A549 (cell line): ENCODE measurements around the gene KCNH4. TPM values are rescaled to one million over a fixed set of nuclear protein-coding genes. Genes with fewer than 3 reads are reported as not detected.

ENCODE experiments used
- ATAC-seq, 2 experiments: fragments of 200-7000 bp in 1 of 2; fragments of >200 bp in 1 of 2; cut with Nextera tagmentation in 1 of 2; cut with Tn5 transposase in 1 of 2; 3 replicates each; pipeline versions ENCODE4 v1.8.0 to v1.9.1; 2018 to 2020; ENCODE audit warnings: mild to moderate bottlenecking in 1 of 2, moderate library complexity in 1 of 2
- CTCF ChIA-PET: fragments of 300-600 bp; sonication (Branson Sonifier 250); formaldehyde crosslinking; extraction: SDS; loops from one replicate; lab custom pipeline; 2021; ENCODE audit warnings: antibody characterized with exemption, inconsistent platforms; lab: Yijun Ruan, JAX
- POLR2A ChIA-PET: fragments of 350-600 bp; formaldehyde crosslinking; extraction: SDS; loops from one replicate; lab custom pipeline; 2021; ENCODE audit warnings: antibody characterized with exemption, inconsistent platforms; lab: Yijun Ruan, JAX
- DNase-seq, 2 experiments: peaks; one replicate each; pipeline versions ENCODE4 v3.0.0 to v3.0.0-alpha.2; 2011 to 2016; ENCODE audit warnings: low read depth in 1 of 2, low spot score in 1 of 2
- FAIRE-seq: peaks from 2 replicates; lab custom pipeline; 2011; peaks lifted over from hg19 to GRCh38; lab: Jason Lieb, UNC
- H3K27ac ChIP-seq, 2 experiments: fragments of >200 bp; sonication (Bioruptor Twin); formaldehyde crosslinking; 3 replicates each; pipeline ENCODE4 v1.5.1; 2016 to 2017
- H3K4me1 ChIP-seq: fragments of >200 bp; sonication (Bioruptor Twin); formaldehyde crosslinking; 3 replicates; pipeline ENCODE4 v1.6.1; 2016
- H3K4me2 ChIP-seq: fragments of >200 bp; sonication (Bioruptor Twin); formaldehyde crosslinking; 3 replicates; pipeline ENCODE4 v1.6.1; 2016
- H3K4me3 ChIP-seq: fragments of >200 bp; sonication (Bioruptor Twin); formaldehyde crosslinking; 3 replicates; pipeline ENCODE4 v1.5.1; 2016
- H3K9me3 ChIP-seq: fragments of >200 bp; sonication (Bioruptor Twin); formaldehyde crosslinking; 3 replicates; pipeline ENCODE4 v1.6.1; 2016
- BHLHE40 ChIP-seq: IDR thresholded peaks from 2 replicates; pipeline ENCODE4 v1.6.1; 2012; ENCODE audit warnings: low read depth, low read length, inconsistent platforms
- CBX8 ChIP-seq: fragments of 200-600 bp; sonication (generic); IDR thresholded peaks from 2 replicates; pipeline ENCODE4 v1.6.1; 2016
- CHD2 ChIP-seq: fragments of 150-350 bp; IDR thresholded peaks from 2 replicates; pipeline ENCODE4 v1.6.1; 2014; ENCODE audit warnings: low read length; ENCODE audit not compliant: partially characterized antibody
- CHD4 ChIP-seq: fragments of 200-600 bp; sonication (generic); IDR thresholded peaks from 2 replicates; pipeline ENCODE4 v1.6.1; 2016; ENCODE audit warnings: antibody characterized with exemption, mild to moderate bottlenecking, borderline replicate concordance
- EHF ChIP-seq: fragments of 250-450 bp; sonication (Bioruptor Pico); IDR thresholded peaks from 2 replicates; pipeline ENCODE4 v1.5.0; 2020; ENCODE audit warnings: mild to moderate bottlenecking
- EHMT2 ChIP-seq: fragments of 200-600 bp; sonication (generic); IDR thresholded peaks from 2 replicates; pipeline ENCODE4 v1.6.1; 2016; ENCODE audit warnings: antibody characterized with exemption, low read depth, mild to moderate bottlenecking, moderate library complexity
- ESRRA ChIP-seq: fragments of 150-350 bp; IDR thresholded peaks from 2 replicates; pipeline ENCODE4 v1.6.1; 2014; ENCODE audit warnings: mild to moderate bottlenecking, low read length, borderline replicate concordance
- GATA3 ChIP-seq: IDR thresholded peaks from 2 replicates; pipeline ENCODE4 v1.6.1; 2012; ENCODE audit warnings: borderline replicate concordance
- HEYL ChIP-seq: fragments of 250-450 bp; sonication (Bioruptor Pico); IDR thresholded peaks from 2 replicates; pipeline ENCODE4 v1.8.0; 2021; ENCODE audit warnings: mild to moderate bottlenecking, moderate library complexity
- HOXA7 ChIP-seq: fragments of 250-450 bp; sonication (Bioruptor Pico); IDR thresholded peaks from 2 replicates; pipeline ENCODE4 v1.5.0; 2020; ENCODE audit warnings: mild to moderate bottlenecking, moderate library complexity
- JUN ChIP-seq, 2 experiments: fragments of >200 bp; sonication (Bioruptor Twin); formaldehyde crosslinking; IDR thresholded peaks; 2 replicates in 1 of 2; 3 replicates in 1 of 2; pipeline ENCODE4 v1.6.1; 2016 to 2017
- JUNB ChIP-seq: fragments of >200 bp; sonication (Bioruptor Twin); formaldehyde crosslinking; IDR thresholded peaks from 2 replicates; pipeline ENCODE4 v1.6.1; 2016
- KDM1A ChIP-seq: fragments of 200-600 bp; sonication (generic); IDR thresholded peaks from 2 replicates; pipeline ENCODE4 v1.6.1; 2016; ENCODE audit warnings: low read depth, mild to moderate bottlenecking
- KDM5A ChIP-seq: fragments of 200-600 bp; sonication (generic); IDR thresholded peaks from 2 replicates; pipeline ENCODE4 v1.6.1; 2016; ENCODE audit warnings: antibody characterized with exemption, mild to moderate bottlenecking
- MAFK ChIP-seq: fragments of 450-650 bp; IDR thresholded peaks from 2 replicates; pipeline ENCODE4 v1.6.1; 2014; ENCODE audit not compliant: partially characterized antibody
- NFE2L2 ChIP-seq: fragments of 150-350 bp; conservative IDR thresholded peaks from 2 replicates; pipeline ENCODE4 v1.6.1; 2014; ENCODE audit warnings: low read length
- PHF8 ChIP-seq: fragments of 200-600 bp; sonication (generic); IDR thresholded peaks from 2 replicates; pipeline ENCODE4 v1.6.1; 2016; ENCODE audit warnings: low read depth, mild to moderate bottlenecking, antibody characterized with exemption, moderate library complexity, borderline replicate concordance
- RAD21 ChIP-seq, 2 experiments: fragments of >200 bp in 1 of 2; sonication (Bioruptor Twin) in 1 of 2; formaldehyde crosslinking in 1 of 2; IDR thresholded peaks in 1 of 2; conservative IDR thresholded peaks in 1 of 2; 2 replicates in 1 of 2; 3 replicates in 1 of 2; pipeline ENCODE4 v1.6.1; 2012 to 2018; ENCODE audit warnings: inconsistent platforms in 1 of 2
- RFX5 ChIP-seq: fragments of 450-650 bp; IDR thresholded peaks from 2 replicates; pipeline ENCODE4 v1.7.1; 2014; ENCODE audit warnings: antibody characterized with exemption, mild to moderate bottlenecking, moderate library complexity
- RNF2 ChIP-seq: fragments of 200-600 bp; sonication (generic); IDR thresholded peaks from 2 replicates; pipeline ENCODE4 v1.6.1; 2016; ENCODE audit warnings: low read depth, mild to moderate bottlenecking, antibody characterized with exemption, moderate library complexity, borderline replicate concordance
- SMC3 ChIP-seq: fragments of >200 bp; sonication (Bioruptor Twin); formaldehyde crosslinking; IDR thresholded peaks from 3 replicates; pipeline ENCODE4 v1.6.1; 2018; ENCODE audit warnings: inconsistent platforms
- TFCP2L1 ChIP-seq: fragments of 250-450 bp; sonication (Bioruptor Pico); IDR thresholded peaks from 2 replicates; pipeline ENCODE4 v1.5.0; 2021; ENCODE audit warnings: mild to moderate bottlenecking
- TP53 ChIP-seq: fragments of 250-450 bp; sonication (Bioruptor Pico); IDR thresholded peaks from 2 replicates; pipeline ENCODE4 v1.5.0; 2021; ENCODE audit warnings: mild to moderate bottlenecking, moderate library complexity
- ZC3H11A ChIP-seq: fragments of 450-650 bp; IDR thresholded peaks from 2 replicates; pipeline ENCODE4 v1.6.1; 2014; ENCODE audit warnings: antibody characterized with exemption, mild to moderate bottlenecking
- ZFP36 ChIP-seq: fragments of 450-650 bp; IDR thresholded peaks from 2 replicates; pipeline ENCODE4 v1.6.1; 2014; ENCODE audit warnings: borderline replicate concordance; ENCODE audit not compliant: partially characterized antibody
- WGBS: methylation state at CpG from one replicate; pipeline ENCODE4 v1.1.6; 2017; ENCODE audit errors: missing lambda C conversion rate; 5-methylcytosine and 5-hydroxymethylcytosine counted together
- polyA plus RNA-seq, 4 experiments: library from polyadenylated mRNA; depleted of rRNA in 3 of 4; stranded (reverse); fragments of >200 nt; fragmentation: RNase III in 1 of 4; extraction: RNeasy Plus Mini Kit Qiagen cat#74134 plus additional on column Dnase treatment in 1 of 4; gene quantifications; 2 replicates in 3 of 4; 3 replicates in 1 of 4; pipeline ENCODE4 v1.2.3, GENCODE V29; 2011 to 2017
- TF ChIP-seq, protein P1 (sequence below): IDR thresholded peaks from 2 replicates; pipeline ENCODE4 v1.6.1; 2012; ENCODE audit warnings: low read depth, borderline replicate concordance
- TF ChIP-seq, protein P2 (sequence below): fragments of 250-450 bp; sonication (Bioruptor Pico); IDR thresholded peaks from 2 replicates; pipeline ENCODE4 v1.5.0; 2021; ENCODE audit warnings: mild to moderate bottlenecking, moderate library complexity, borderline replicate concordance
- TF ChIP-seq, protein P3 (sequence below): fragments of 450-650 bp; IDR thresholded peaks from 2 replicates; pipeline ENCODE4 v1.6.1; 2014; ENCODE audit warnings: antibody characterized with exemption
- TF ChIP-seq, protein P4 (sequence below): fragments of >200 bp; sonication (Bioruptor Twin); formaldehyde crosslinking; IDR thresholded peaks from 2 replicates; pipeline ENCODE4 v1.6.1; 2016
- TF ChIP-seq, protein P5 (sequence below): fragments of 250-450 bp; sonication (Bioruptor Pico); IDR thresholded peaks from 2 replicates; pipeline ENCODE4 v1.5.0; 2020; ENCODE audit warnings: low read depth, mild to moderate bottlenecking, moderate library complexity
- TF ChIP-seq, protein P6 (sequence below): fragments of >200 bp; sonication (Bioruptor Twin); formaldehyde crosslinking; IDR thresholded peaks from 3 replicates; pipeline ENCODE4 v1.5.1; 2016

KCNH4 gene
- polyA plus RNA-seq, 2 of the 4 experiments (the other 2 are of a cell fraction), result 0.25 to 0.37 TPM

DNA sequence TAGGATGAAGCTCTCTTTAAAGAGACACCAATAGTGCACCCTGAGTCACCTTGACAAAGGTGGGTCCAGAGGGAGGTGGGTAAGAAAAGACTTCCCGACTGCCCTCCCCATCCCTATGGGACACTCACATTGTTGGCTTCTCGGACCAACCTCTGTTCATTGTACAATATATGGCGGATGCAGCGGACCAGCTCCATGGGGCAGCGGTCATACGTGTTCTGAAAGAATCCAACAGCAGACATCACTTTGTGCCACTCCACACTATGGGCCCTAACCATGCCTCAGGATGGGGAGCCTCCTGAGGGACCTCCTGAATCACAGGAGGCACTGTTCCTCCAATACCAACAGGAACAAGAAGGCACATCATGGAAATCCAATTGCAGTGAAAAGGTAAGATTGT lies 43.7 kb upstream of the KCNH4 start:
- TF ChIP-seq, protein P1, sequence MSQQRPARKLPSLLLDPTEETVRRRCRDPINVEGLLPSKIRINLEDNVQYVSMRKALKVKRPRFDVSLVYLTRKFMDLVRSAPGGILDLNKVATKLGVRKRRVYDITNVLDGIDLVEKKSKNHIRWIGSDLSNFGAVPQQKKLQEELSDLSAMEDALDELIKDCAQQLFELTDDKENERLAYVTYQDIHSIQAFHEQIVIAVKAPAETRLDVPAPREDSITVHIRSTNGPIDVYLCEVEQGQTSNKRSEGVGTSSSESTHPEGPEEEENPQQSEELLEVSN, result no peak
- TF ChIP-seq RNF2, result no peak
- no peak for TF ChIP-seq JUN (IDR thresholded peaks at IDR 0.05)
- no peak for TF ChIP-seq ESRRA
- TF ChIP-seq EHMT2, result no peak
- no peak for TF ChIP-seq GATA3
- no peak for TF ChIP-seq HOXA7 (CRISPR knock-in tag)
- no peak for TF ChIP-seq CHD2
- TF ChIP-seq TFCP2L1 (CRISPR knock-in tag), result no peak
- TF ChIP-seq TP53, result no peak
- TF ChIP-seq, protein P2, sequence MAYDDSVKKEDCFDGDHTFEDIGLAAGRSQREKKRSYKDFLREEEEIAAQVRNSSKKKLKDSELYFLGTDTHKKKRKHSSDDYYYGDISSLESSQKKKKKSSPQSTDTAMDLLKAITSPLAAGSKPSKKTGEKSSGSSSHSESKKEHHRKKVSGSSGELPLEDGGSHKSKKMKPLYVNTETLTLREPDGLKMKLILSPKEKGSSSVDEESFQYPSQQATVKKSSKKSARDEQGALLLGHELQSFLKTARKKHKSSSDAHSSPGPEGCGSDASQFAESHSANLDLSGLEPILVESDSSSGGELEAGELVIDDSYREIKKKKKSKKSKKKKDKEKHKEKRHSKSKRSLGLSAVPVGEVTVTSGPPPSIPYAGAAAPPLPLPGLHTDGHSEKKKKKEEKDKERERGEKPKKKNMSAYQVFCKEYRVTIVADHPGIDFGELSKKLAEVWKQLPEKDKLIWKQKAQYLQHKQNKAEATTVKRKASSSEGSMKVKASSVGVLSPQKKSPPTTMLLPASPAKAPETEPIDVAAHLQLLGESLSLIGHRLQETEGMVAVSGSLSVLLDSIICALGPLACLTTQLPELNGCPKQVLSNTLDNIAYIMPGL (CRISPR knock-in tag), result no peak
- no peak for TF ChIP-seq KDM1A
- no peak for TF ChIP-seq CBX8
- no peak for TF ChIP-seq KDM5A
- TF ChIP-seq, protein P3, sequence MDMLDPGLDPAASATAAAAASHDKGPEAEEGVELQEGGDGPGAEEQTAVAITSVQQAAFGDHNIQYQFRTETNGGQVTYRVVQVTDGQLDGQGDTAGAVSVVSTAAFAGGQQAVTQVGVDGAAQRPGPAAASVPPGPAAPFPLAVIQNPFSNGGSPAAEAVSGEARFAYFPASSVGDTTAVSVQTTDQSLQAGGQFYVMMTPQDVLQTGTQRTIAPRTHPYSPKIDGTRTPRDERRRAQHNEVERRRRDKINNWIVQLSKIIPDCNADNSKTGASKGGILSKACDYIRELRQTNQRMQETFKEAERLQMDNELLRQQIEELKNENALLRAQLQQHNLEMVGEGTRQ, result no peak
- TF ChIP-seq, protein P4, sequence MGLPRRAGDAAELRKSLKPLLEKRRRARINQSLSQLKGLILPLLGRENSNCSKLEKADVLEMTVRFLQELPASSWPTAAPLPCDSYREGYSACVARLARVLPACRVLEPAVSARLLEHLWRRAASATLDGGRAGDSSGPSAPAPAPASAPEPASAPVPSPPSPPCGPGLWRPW, result no peak
- TF ChIP-seq ZC3H11A, result no peak
- no peak for TF ChIP-seq PHF8
- FAIRE-seq, result no peak
- no peak for ATAC-seq
- POLR2A ChIA-PET, result no interaction called here
- CTCF ChIA-PET, result interaction anchor here (1.6 to 4.4 kb wide), 6 partner anchors 11 to 180 kb away, joined by 3 to 26 read pairs (median 16); partner anchors contain the start of gene HCRT
- H3K9me3 ChIP-seq, result no peaks in the 10 kb centered on the region
- H3K4me3 ChIP-seq, result no peak overlapping the region
- H3K4me1 ChIP-seq, result peaks cover 17% of the 10 kb centered on the region; the same call in 2 of the 3 replicates
- DNase-seq, result no peak
- no peak overlapping the region for H3K27ac ChIP-seq
- WGBS, result 98% methylated on average over 6 of the region's 6 CpGs
- no peak overlapping the region for H3K4me2 ChIP-seq

DNA sequence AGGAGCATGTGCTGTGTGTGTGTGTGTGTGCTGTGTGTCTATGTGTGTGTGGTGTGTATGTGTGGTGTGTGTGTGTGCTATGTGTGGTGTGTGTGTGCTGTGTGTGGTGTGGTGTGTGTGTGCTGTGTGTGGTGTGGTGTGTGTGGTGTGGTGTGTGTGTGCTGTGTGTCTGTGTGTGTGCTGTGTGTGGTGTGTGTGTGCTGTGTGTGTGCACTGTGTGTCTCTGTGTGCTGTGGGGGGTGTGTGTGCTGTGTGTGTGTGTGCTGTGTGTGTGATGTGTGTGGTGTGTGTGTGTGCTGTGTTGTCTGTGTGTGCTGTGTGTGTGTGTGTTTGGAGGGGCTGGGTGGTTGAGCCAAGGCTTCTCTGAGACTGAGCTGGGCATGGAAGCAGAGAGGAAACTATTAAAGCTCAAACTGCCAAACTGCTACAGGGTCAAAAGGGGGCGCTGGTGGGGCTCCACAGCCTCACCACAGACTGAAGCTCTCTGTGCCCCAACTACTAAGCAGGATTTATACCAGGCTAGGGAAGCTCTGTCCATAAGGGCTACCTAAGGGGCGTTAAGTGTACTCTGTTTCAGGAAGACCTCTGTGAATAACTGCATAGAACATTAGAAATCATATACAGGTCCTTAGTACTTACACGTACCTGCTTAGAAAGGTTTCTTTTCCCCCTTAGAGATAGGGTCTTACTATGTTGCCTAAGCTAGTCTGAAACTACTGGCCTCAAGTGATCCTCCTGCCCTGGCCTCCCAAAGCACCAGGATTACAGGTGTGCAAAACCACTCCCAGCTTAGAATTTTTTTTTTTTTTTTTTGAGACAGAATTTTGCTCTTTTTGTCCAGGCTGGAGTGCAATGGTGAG lies 41.2 kb upstream of the KCNH4 start:
- DNase-seq (peak; percentile 66 to 74), FAIRE-seq (no peak), ATAC-seq (peak; percentile 87 to 92)
- H3K4me1 ChIP-seq, result no peaks in the 10 kb centered on the region
- TF ChIP-seq RAD21 (conservative IDR thresholded peaks at IDR 0.05 in 1 of 2, IDR thresholded peaks at IDR 0.05 in 1 of 2) (peak; percentile 74 to 81), EHF (CRISPR knock-in tag) (no peak), RFX5 (no peak), BHLHE40 (no peak), ZFP36 (no peak), CBX8 (no peak), HEYL (no peak), SMC3 (peak; percentile 61), TFCP2L1 (CRISPR knock-in tag) (no peak), KDM1A (no peak), JUNB (no peak), MAFK (no peak), CHD4 (no peak), CHD2 (no peak), NFE2L2 (no peak), HOXA7 (CRISPR knock-in tag) (no peak)
- TF ChIP-seq, protein P5, sequence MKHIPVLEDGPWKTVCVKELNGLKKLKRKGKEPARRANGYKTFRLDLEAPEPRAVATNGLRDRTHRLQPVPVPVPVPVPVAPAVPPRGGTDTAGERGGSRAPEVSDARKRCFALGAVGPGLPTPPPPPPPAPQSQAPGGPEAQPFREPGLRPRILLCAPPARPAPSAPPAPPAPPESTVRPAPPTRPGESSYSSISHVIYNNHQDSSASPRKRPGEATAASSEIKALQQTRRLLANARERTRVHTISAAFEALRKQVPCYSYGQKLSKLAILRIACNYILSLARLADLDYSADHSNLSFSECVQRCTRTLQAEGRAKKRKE (CRISPR knock-in tag), result no peak
- TF ChIP-seq, protein P6, sequence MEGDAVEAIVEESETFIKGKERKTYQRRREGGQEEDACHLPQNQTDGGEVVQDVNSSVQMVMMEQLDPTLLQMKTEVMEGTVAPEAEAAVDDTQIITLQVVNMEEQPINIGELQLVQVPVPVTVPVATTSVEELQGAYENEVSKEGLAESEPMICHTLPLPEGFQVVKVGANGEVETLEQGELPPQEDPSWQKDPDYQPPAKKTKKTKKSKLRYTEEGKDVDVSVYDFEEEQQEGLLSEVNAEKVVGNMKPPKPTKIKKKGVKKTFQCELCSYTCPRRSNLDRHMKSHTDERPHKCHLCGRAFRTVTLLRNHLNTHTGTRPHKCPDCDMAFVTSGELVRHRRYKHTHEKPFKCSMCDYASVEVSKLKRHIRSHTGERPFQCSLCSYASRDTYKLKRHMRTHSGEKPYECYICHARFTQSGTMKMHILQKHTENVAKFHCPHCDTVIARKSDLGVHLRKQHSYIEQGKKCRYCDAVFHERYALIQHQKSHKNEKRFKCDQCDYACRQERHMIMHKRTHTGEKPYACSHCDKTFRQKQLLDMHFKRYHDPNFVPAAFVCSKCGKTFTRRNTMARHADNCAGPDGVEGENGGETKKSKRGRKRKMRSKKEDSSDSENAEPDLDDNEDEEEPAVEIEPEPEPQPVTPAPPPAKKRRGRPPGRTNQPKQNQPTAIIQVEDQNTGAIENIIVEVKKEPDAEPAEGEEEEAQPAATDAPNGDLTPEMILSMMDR, result peak; percentile 74
- POLR2A ChIA-PET, result interaction anchor here (0.5 kb wide), 1 partner anchor 181 kb away, joined by 3 read pairs; no protein-coding TSS in a partner anchor
- no peaks in the 10 kb centered on the region for H3K9me3 ChIP-seq
- no peak overlapping the region for H3K4me2 ChIP-seq
- no peak overlapping the region for H3K27ac ChIP-seq
- 46% methylated on average over 3 of the region's 3 CpGs for WGBS
- CTCF ChIA-PET, result interaction anchor here (0.6 to 4.4 kb wide), 59 partner anchors 9 to 396 kb away, joined by 3 to 34 read pairs (median 4); partner anchors contain the start of genes GHDC, HCRT, RAB5C and STAT5A
- H3K4me3 ChIP-seq, result no peak overlapping the region
